Tibial artery (tissue), 4 donors: ENCODE results near the gene GAS7.

ENCODE experiments used
- DNase-seq, 2 donors: peaks; one replicate each; pipeline ENCODE4 v3.0.0-alpha.2; 2019
- H3K27ac ChIP-seq, 2 donors: fragments of 200-600 bp; sonication (generic) in 1 of 2; 1 replicate in 1 of 2; 2 replicates in 1 of 2; pipeline ENCODE4 v1.5.1; 2018 to 2019; ENCODE audit warnings: mild to moderate bottlenecking in 1 of 2
- H3K27me3 ChIP-seq, 2 donors: fragments of 200-600 bp; sonication (generic) in 1 of 2; one replicate each; pipeline versions ENCODE4 v1.5.1 to v1.6.0; 2016 to 2019
- H3K36me3 ChIP-seq, 3 donors: fragments of 200-600 bp; sonication (generic) in 2 of 3; one replicate each; pipeline ENCODE4 v1.5.1; 2016 to 2019; ENCODE audit warnings: mild to moderate bottlenecking in 2 of 3
- H3K4me1 ChIP-seq, 4 donors: fragments of 200-600 bp; sonication (generic) in 2 of 4; 1 replicate in 3 of 4; 2 replicates in 1 of 4; pipeline ENCODE4 v1.5.1; 2016 to 2019
- H3K4me3 ChIP-seq, 2 donors: fragments of 200-600 bp; sonication (generic) in 1 of 2; 1 replicate in 1 of 2; 2 replicates in 1 of 2; pipeline ENCODE4 v1.5.1; 2018 to 2019; ENCODE audit warnings: mild to moderate bottlenecking in 2 of 2
- H3K9me3 ChIP-seq, 3 donors: fragments of 200-600 bp; sonication (generic) in 1 of 3; one replicate each; pipeline ENCODE4 v1.5.1; 2016 to 2019
- intact Hi-C: fragments of 100-400 bp; cut with DNase I; formaldehyde crosslinking; loops from one replicate; pipeline ENCODE4 v1.15.0; 2023; ENCODE audit warnings: low total_unique reads
- TF ChIP-seq, protein P1 (sequence below), 2 experiments: fragments of 200-600 bp in 1 of 2; fragments of 450-650 bp in 1 of 2; IDR thresholded peaks; one replicate each; pipeline ENCODE4 v1.5.1; 2017 to 2019; ENCODE audit warnings: antibody characterized with exemption in 2 of 2, mild to moderate bottlenecking in 1 of 2, moderate library complexity in 1 of 2

Gene GAS7

DNA sequence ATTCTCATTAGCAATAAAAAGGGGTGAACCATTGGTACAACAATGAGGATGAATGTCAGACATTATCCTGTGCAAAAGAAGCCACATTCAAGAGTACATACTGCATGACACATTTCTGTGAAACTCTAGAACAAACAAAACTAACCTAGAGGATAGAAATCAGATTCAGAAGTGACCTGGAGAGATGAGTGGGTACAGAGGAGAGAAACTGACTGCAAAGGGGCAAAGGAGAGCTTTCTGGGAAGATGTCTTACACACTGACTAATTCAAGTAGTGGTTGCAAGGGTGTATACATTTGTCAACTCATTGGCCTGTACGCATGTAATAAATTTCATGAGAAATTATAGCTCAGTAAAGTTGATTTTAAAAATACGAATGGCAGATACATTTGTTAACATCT is 115.6 kb downstream of the GAS7 start:
- H3K27ac ChIP-seq, result no peak overlapping the region

DNA sequence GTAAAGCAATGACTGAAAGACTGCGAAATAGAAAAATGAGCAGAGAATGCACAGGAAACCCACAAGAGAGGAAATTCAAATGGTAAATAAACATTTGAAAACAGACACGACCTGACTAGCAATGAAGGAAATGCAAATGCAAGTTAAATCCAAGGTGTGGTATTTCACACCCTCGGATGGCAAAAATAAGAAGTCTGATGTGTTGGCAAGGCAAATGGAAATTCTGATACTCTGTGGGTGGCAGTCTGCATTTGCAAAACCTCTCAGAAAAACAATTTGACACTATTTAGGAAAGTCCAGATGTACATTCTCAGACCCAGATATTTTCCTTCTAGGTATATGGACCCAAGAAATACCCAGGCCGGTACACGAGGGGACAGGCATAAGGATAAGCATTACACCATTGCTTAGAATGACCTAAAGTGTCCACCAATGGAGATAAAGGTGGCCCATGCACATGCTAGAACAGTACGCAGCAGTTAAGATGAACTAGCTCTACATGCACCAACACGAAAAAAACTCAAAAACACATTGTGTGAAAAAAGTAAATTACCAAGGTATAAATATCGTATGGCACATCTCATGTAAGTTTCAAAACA is 116.7 kb downstream of the GAS7 start:
- H3K27ac ChIP-seq, result no peak overlapping the region
- intact Hi-C loops, result no loop called here

More for the DNA sequence above, 115.6 kb downstream of the GAS7 start:
- H3K4me1 ChIP-seq, result no peaks in the 10 kb centered on the region
- intact Hi-C loops, result no loop called here
- no peaks in the 10 kb centered on the region for H3K36me3 ChIP-seq
- no peaks in the 10 kb centered on the region for H3K27me3 ChIP-seq
- DNase-seq, result no peak
- TF ChIP-seq, protein P1, sequence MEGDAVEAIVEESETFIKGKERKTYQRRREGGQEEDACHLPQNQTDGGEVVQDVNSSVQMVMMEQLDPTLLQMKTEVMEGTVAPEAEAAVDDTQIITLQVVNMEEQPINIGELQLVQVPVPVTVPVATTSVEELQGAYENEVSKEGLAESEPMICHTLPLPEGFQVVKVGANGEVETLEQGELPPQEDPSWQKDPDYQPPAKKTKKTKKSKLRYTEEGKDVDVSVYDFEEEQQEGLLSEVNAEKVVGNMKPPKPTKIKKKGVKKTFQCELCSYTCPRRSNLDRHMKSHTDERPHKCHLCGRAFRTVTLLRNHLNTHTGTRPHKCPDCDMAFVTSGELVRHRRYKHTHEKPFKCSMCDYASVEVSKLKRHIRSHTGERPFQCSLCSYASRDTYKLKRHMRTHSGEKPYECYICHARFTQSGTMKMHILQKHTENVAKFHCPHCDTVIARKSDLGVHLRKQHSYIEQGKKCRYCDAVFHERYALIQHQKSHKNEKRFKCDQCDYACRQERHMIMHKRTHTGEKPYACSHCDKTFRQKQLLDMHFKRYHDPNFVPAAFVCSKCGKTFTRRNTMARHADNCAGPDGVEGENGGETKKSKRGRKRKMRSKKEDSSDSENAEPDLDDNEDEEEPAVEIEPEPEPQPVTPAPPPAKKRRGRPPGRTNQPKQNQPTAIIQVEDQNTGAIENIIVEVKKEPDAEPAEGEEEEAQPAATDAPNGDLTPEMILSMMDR (IDR thresholded peaks at IDR 0.05), result no peak
- no peaks in the 10 kb centered on the region for H3K9me3 ChIP-seq
- no peak overlapping the region for H3K4me3 ChIP-seq

DNA sequence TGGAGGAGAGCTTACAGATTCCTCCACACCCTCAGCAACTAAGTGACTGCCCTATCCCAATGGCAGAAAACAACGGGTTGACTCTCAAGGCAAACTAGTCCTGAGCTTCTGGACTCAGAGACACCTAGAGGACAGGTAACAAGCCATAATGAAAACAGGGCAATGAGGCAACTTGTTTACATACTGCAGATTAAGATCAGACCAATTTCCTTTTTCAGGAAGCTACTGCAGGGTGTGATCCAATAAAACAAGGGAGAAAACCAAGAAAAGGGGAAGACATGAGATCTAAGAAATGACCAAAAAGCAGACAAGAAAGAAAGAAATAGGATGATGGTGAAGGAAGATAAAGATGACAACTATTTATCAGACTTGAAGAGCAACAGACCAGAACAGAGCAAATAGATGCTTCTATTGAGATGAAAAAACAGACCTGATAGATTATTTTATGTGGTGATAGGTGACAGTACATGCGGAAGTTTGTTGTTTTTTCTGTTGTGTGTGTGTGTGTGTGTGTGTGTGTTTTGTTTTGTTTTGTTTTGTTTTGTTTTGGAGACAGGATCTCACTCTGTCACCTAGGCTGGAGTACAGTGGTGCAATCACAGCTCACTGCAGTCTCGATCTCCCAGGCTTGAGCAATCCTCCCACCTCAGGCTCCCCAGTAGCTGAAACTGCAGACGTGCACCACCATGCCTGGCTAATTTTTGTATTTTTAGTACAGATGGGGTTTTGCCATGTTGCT is 120.7 kb downstream of the GAS7 start:
- no peak overlapping the region for H3K27ac ChIP-seq

More for the DNA sequence above, 116.7 kb downstream of the GAS7 start:
- Histone ChIP-seq H3K4me3 (no peak overlapping the region), H3K36me3 (no peaks in the 10 kb centered on the region), H3K9me3 (peaks cover 0 to 5% (median 0%) of the 10 kb centered on the region in 3 donors), H3K27me3 (no peaks in the 10 kb centered on the region), H3K4me1 (no peaks in the 10 kb centered on the region)
- TF ChIP-seq, protein P1 (IDR thresholded peaks at IDR 0.05), result no peak
- DNase-seq, result peak in 1 of 2 donors; percentile 7

DNA sequence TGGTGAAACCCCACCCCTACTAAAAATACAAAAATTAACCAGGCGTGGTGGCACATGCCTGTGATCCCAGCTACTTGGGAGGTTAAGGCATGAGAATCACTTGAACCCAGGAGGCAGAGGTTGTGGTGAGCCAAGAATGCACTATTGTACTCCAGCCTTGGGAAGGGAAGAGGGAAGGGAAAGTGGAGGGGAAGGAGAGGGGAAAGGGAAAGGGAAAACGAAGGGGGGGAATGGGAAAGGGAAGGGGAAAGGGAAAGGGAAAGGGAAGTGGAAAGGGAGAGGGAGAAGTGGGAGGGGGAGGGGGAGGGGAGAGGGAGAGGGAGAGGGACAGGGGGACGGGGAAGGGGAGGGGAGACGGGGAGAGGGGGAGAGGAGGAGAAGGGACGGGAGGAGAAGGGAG is 122.5 kb downstream of the GAS7 start:
- H3K36me3 ChIP-seq, result no peaks in the 10 kb centered on the region
- intact Hi-C loops, result no loop called here
- TF ChIP-seq, protein P1 (IDR thresholded peaks at IDR 0.05), result no peak
- no peak overlapping the region for H3K4me3 ChIP-seq
- H3K27ac ChIP-seq, result no peak overlapping the region
- no peak for DNase-seq
- H3K27me3 ChIP-seq, result no peaks in the 10 kb centered on the region
- no peaks in the 10 kb centered on the region for H3K4me1 ChIP-seq
- H3K9me3 ChIP-seq, result peaks cover 0 to 5% (median 0%) of the 10 kb centered on the region in 3 donors

More for the DNA sequence above, 120.7 kb downstream of the GAS7 start:
- intact Hi-C loops, result no loop called here
- no peaks in the 10 kb centered on the region for H3K27me3 ChIP-seq
- H3K4me1 ChIP-seq, result no peaks in the 10 kb centered on the region
- H3K9me3 ChIP-seq, result peaks cover 0 to 5% (median 0%) of the 10 kb centered on the region in 3 donors
- no peaks in the 10 kb centered on the region for H3K36me3 ChIP-seq
- TF ChIP-seq, protein P1 (IDR thresholded peaks at IDR 0.05), result no peak
- DNase-seq, result no peak
- no peak overlapping the region for H3K4me3 ChIP-seq

DNA sequence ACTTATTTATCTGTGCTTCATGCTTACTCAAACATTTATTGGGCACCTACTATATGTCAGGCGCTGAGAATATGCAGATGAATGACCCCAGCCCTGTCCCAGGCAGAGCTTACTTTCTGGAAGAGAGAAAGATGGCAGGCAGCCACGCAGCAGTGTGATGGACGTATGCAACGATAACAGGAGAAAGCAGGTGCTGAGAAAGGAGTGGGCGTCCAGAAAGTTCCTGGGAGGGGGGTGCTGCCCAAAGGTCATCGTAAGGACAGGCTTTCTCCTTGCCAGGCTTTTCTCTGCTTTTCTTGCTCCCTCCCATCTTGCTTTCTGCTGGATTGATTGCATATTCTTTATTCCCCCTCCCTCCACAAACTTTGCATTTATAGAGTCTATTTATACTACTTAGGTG is 124.5 kb downstream of the GAS7 start:
- no peak for DNase-seq
- H3K4me3 ChIP-seq, result no peak overlapping the region
- H3K27ac ChIP-seq, result no peak overlapping the region
- intact Hi-C loops, result no loop called here
- H3K4me1 ChIP-seq, result no peaks in the 10 kb centered on the region
- TF ChIP-seq, protein P1 (IDR thresholded peaks at IDR 0.05), result no peak
- H3K36me3 ChIP-seq, result no peaks in the 10 kb centered on the region
- peaks cover 0 to 5% (median 0%) of the 10 kb centered on the region in 3 donors for H3K9me3 ChIP-seq
- H3K27me3 ChIP-seq, result no peaks in the 10 kb centered on the region
